MM.1S (cell line): ENCODE results near the gene ZMYM4.

Experiments
- DNase-seq: peaks from one replicate; pipeline ENCODE4 v3.0.0-alpha.2; 2015
- H2AFZ ChIP-seq: fragments of 300-600 bp; sonication (generic); 2 replicates; pipeline ENCODE4 v1.6.0; 2016; ENCODE audit warnings: antibody characterized with exemption, low read length
- H3F3A ChIP-seq: fragments of 300-600 bp; sonication (generic); 2 replicates; pipeline ENCODE4 v1.6.1; 2016; ENCODE audit warnings: mild to moderate bottlenecking, antibody characterized with exemption, low read length, moderate library complexity, mixed read lengths; ENCODE audit not compliant: insufficient read depth
- H3K27ac ChIP-seq: fragments of 300-600 bp; sonication (generic); 2 replicates; pipeline ENCODE4 v1.5.1; 2016; ENCODE audit warnings: mild to moderate bottlenecking, low read length
- H3K27me3 ChIP-seq: fragments of 300-600 bp; sonication (generic); replicated peaks from 2 replicates; pipeline ENCODE4 v1.6.0; 2016; ENCODE audit warnings: low read length; ENCODE audit not compliant: insufficient read depth
- H3K36me3 ChIP-seq: fragments of 300-600 bp; sonication (generic); replicated peaks from 2 replicates; pipeline ENCODE4 v1.6.1; 2016; ENCODE audit warnings: mild to moderate bottlenecking, low read length, mixed read lengths; ENCODE audit not compliant: insufficient read depth
- H3K4me1 ChIP-seq: fragments of 300-600 bp; sonication (generic); 2 replicates; pipeline ENCODE4 v1.6.1; 2016; ENCODE audit warnings: low read length, mixed read lengths
- H3K4me2 ChIP-seq: fragments of 300-600 bp; sonication (generic); 2 replicates; pipeline ENCODE4 v1.6.0; 2016; ENCODE audit warnings: low read depth, low read length
- H3K4me3 ChIP-seq: fragments of 300-600 bp; sonication (generic); 2 replicates; pipeline ENCODE4 v1.5.1; 2016; ENCODE audit warnings: low read length, mixed read lengths
- H3K79me2 ChIP-seq: fragments of 300-600 bp; sonication (generic); 2 replicates; pipeline ENCODE4 v1.6.1; 2016; ENCODE audit warnings: mixed run types, low read length, mixed read lengths
- H3K9ac ChIP-seq: fragments of 300-600 bp; sonication (generic); 2 replicates; pipeline ENCODE4 v1.6.1; 2016; ENCODE audit warnings: low read length, mixed read lengths
- H3K9me2 ChIP-seq: fragments of 300-600 bp; sonication (generic); replicated peaks from 2 replicates; pipeline ENCODE4 v1.6.1; 2016; ENCODE audit warnings: mild to moderate bottlenecking, low read length, mixed read lengths; ENCODE audit not compliant: insufficient read depth
- H3K9me3 ChIP-seq: fragments of 300-600 bp; sonication (generic); replicated peaks from 2 replicates; pipeline ENCODE4 v1.6.1; 2016; ENCODE audit warnings: mild to moderate bottlenecking, low read length, mixed read lengths; ENCODE audit not compliant: insufficient read depth
- H4K20me1 ChIP-seq: fragments of 300-600 bp; sonication (generic); 2 replicates; pipeline ENCODE4 v1.6.1; 2016; ENCODE audit warnings: mild to moderate bottlenecking, low read length, moderate library complexity, mixed read lengths; ENCODE audit not compliant: insufficient read depth
- CTCF ChIP-seq: fragments of 300-600 bp; sonication (generic); IDR thresholded peaks from 2 replicates; pipeline ENCODE4 v1.5.1; 2016; ENCODE audit warnings: antibody characterized with exemption, low read length, mixed read lengths
- EZH2 ChIP-seq: fragments of 300-600 bp; sonication (generic); optimal IDR thresholded peaks from 2 replicates; pipeline ENCODE3; 2017; ENCODE audit warnings: low read depth, mild to moderate bottlenecking, antibody characterized with exemption, low read length, mixed read lengths
- EZH2phosphoT487 ChIP-seq: fragments of 300-600 bp; sonication (generic); IDR thresholded peaks from 2 replicates; pipeline ENCODE4 v1.6.1; 2018; ENCODE audit warnings: antibody characterized with exemption, low read length

Gene ZMYM4

GRCh38 chr1:35253941-35254340, 14.6 kb upstream of the ZMYM4 start:
- H4K20me1 ChIP-seq: no peaks in the 10 kb centered on the region
- TF ChIP-seq CTCF (no peak), EZH2phosphoT487 (no peak), EZH2 (no peak)
- H3K9me2 ChIP-seq: no peaks in the 10 kb centered on the region
- no peaks in the 10 kb centered on the region for H3K79me2 ChIP-seq
- no peaks in the 10 kb centered on the region for H3K9me3 ChIP-seq
- no peak overlapping the region for H3K4me2 ChIP-seq
- H3K27ac ChIP-seq: no peak overlapping the region
- H3K4me1 ChIP-seq: no peaks in the 10 kb centered on the region
- no peaks in the 10 kb centered on the region for H3K36me3 ChIP-seq
- no peaks in the 10 kb centered on the region for H3K27me3 ChIP-seq
- DNase-seq: no peak
- H3F3A ChIP-seq: no peaks in the 10 kb centered on the region
- H2AFZ ChIP-seq: no peak overlapping the region
- H3K9ac ChIP-seq: no peak overlapping the region
- no peak overlapping the region for H3K4me3 ChIP-seq

- Histone ChIP-seq H3F3A (no peaks in the 10 kb centered on the region), H3K4me1 (no peaks in the 10 kb centered on the region), H3K4me3 (no peak overlapping the region), H3K27me3 (no peaks in the 10 kb centered on the region), H3K9ac (no peak overlapping the region), H3K4me2 (no peak overlapping the region), H3K79me2 (no peaks in the 10 kb centered on the region), H4K20me1 (no peaks in the 10 kb centered on the region), H3K9me2 (no peaks in the 10 kb centered on the region), H3K27ac (no peak overlapping the region), H3K9me3 (no peaks in the 10 kb centered on the region), H2AFZ (no peak overlapping the region), H3K36me3 (no peaks in the 10 kb centered on the region)
- DNase-seq: no peak
- TF ChIP-seq CTCF: no peak
- TF ChIP-seq EZH2: no peak
- no peak for TF ChIP-seq EZH2phosphoT487
Observed at GRCh38 chr1:35255276-35255675, 13.2 kb upstream of the ZMYM4 start.

- no peak overlapping the region for H2AFZ ChIP-seq
- no peaks in the 10 kb centered on the region for H4K20me1 ChIP-seq
- no peaks in the 10 kb centered on the region for H3K9me2 ChIP-seq
- DNase-seq: no peak
- no peak overlapping the region for H3K9ac ChIP-seq
- H3K4me3 ChIP-seq: no peak overlapping the region
- peaks cover 5% of the 10 kb centered on the region; the same call in 1 of the 2 replicates for H3F3A ChIP-seq
- no peaks in the 10 kb centered on the region for H3K9me3 ChIP-seq
- peaks cover 9% of the 10 kb centered on the region for H3K4me1 ChIP-seq
- no peak overlapping the region for H3K4me2 ChIP-seq
- no peaks in the 10 kb centered on the region for H3K27me3 ChIP-seq
- no peaks in the 10 kb centered on the region for H3K79me2 ChIP-seq
- no peak overlapping the region for H3K27ac ChIP-seq
- H3K36me3 ChIP-seq: no peaks in the 10 kb centered on the region
- no peak for TF ChIP-seq EZH2
- TF ChIP-seq EZH2phosphoT487: no peak
- TF ChIP-seq CTCF: no peak
Observed at GRCh38 chr1:35259561-35259960, 8.9 kb upstream of the ZMYM4 start.
